ENCODE results near the gene NINL.
A peak's percentile ranks its signal among the peaks of the same experiment; 100 is the strongest.

GRCh38 chr20:25541676-25542075 is 43.7 kb downstream of the NINL start:
- TF ChIP-seq RAD21 (IDR thresholded peaks at IDR 0.05; ENCODE audit: low read depth), result no peak
- TF ChIP-seq EP300 (IDR thresholded peaks at IDR 0.05; ENCODE audit: borderline replicate concordance), result peak; percentile 55; the same call in 1 of the 2 replicates
- TF ChIP-seq YY1 (IDR thresholded peaks at IDR 0.05; ENCODE audit: low read depth), result no peak
- no peak for TF ChIP-seq REST (IDR thresholded peaks at IDR 0.05; ENCODE audit: low read depth)
- TF ChIP-seq TCF12 (IDR thresholded peaks at IDR 0.05; ENCODE audit: low read depth), result peak; percentile 62
- TF ChIP-seq TEAD4 (IDR thresholded peaks at IDR 0.05), result no peak; the same call in 1 of the 2 replicates

All from Ishikawa (cell line).